ENCODE data around the gene CD101. TPM values are rescaled to one million over a fixed set of nuclear protein-coding genes. Genes with fewer than 3 reads are reported as not detected.

Gene CD101
- total and polyA plus RNA-seq, 2 experiments from 2014 or later, result 1.2 to 1.3 TPM

DNA sequence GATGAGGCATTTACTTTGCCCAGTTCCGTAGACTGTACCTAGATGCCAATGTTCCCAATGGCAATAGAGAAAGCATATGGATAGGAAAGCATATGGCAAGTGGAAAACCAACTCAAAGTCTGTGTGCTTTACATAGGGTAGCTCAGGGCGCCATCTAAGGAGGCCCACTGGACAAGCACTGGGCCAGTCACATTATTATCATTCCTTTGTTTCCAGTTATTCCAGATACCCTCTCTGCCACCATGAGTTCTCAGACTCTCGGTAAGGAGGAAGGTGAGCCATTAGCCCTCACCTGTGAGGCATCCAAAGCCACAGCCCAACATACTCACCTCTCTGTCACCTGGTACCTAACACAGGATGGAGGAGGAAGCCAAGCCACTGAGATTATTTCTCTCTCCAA lies 9.8 kb downstream of the CD101 start:
- no peak overlapping the region for H2AFZ ChIP-seq
- Mint-ChIP-seq H3K27ac (no peak overlapping the region), H3K4me1 (peaks cover 34% of the 10 kb centered on the region), H3K9me3 (no peaks in the 10 kb centered on the region), H3K27me3 (ENCODE audit: insufficient read depth, low read depth, poor library complexity) (no peaks in the 10 kb centered on the region), H3K4me3 (no peak overlapping the region), H3K36me3 (ENCODE audit: low read depth) (no peaks in the 10 kb centered on the region)
- H3K9me2 ChIP-seq (ENCODE audit: insufficient read depth), result peaks cover 4% of the 10 kb centered on the region; the same call in 1 of the 2 replicates
- no peaks in the 10 kb centered on the region for H3F3A ChIP-seq (replicated peaks; ENCODE audit: low read depth)
- H3K27me3 ChIP-seq (ENCODE audit: insufficient read depth), result no peaks in the 10 kb centered on the region
- H3K36me3 ChIP-seq (ENCODE audit: insufficient read depth), result no peaks in the 10 kb centered on the region
- no peaks in the 10 kb centered on the region for H3K79me2 ChIP-seq (replicated peaks; ENCODE audit: insufficient read depth)
- no peak for DNase-seq (ENCODE audit: low spot score)
- no peak for ATAC-seq
- no peak overlapping the region for H3K27ac ChIP-seq (ENCODE audit: low read depth)
- H3K4me3 ChIP-seq, result no peak overlapping the region
- no peaks in the 10 kb centered on the region for H4K20me1 ChIP-seq (replicated peaks; ENCODE audit: insufficient read depth)
- H3K4me2 ChIP-seq, result no peak overlapping the region
- TF ChIP-seq, protein P1, sequence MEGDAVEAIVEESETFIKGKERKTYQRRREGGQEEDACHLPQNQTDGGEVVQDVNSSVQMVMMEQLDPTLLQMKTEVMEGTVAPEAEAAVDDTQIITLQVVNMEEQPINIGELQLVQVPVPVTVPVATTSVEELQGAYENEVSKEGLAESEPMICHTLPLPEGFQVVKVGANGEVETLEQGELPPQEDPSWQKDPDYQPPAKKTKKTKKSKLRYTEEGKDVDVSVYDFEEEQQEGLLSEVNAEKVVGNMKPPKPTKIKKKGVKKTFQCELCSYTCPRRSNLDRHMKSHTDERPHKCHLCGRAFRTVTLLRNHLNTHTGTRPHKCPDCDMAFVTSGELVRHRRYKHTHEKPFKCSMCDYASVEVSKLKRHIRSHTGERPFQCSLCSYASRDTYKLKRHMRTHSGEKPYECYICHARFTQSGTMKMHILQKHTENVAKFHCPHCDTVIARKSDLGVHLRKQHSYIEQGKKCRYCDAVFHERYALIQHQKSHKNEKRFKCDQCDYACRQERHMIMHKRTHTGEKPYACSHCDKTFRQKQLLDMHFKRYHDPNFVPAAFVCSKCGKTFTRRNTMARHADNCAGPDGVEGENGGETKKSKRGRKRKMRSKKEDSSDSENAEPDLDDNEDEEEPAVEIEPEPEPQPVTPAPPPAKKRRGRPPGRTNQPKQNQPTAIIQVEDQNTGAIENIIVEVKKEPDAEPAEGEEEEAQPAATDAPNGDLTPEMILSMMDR (conservative IDR thresholded peaks at IDR 0.05; ENCODE audit: low read depth in 2 of 2), result peak in 1 of 2 experiments; percentile 26; a peak in 1 of 4 replicates
- TF ChIP-seq, protein P2, sequence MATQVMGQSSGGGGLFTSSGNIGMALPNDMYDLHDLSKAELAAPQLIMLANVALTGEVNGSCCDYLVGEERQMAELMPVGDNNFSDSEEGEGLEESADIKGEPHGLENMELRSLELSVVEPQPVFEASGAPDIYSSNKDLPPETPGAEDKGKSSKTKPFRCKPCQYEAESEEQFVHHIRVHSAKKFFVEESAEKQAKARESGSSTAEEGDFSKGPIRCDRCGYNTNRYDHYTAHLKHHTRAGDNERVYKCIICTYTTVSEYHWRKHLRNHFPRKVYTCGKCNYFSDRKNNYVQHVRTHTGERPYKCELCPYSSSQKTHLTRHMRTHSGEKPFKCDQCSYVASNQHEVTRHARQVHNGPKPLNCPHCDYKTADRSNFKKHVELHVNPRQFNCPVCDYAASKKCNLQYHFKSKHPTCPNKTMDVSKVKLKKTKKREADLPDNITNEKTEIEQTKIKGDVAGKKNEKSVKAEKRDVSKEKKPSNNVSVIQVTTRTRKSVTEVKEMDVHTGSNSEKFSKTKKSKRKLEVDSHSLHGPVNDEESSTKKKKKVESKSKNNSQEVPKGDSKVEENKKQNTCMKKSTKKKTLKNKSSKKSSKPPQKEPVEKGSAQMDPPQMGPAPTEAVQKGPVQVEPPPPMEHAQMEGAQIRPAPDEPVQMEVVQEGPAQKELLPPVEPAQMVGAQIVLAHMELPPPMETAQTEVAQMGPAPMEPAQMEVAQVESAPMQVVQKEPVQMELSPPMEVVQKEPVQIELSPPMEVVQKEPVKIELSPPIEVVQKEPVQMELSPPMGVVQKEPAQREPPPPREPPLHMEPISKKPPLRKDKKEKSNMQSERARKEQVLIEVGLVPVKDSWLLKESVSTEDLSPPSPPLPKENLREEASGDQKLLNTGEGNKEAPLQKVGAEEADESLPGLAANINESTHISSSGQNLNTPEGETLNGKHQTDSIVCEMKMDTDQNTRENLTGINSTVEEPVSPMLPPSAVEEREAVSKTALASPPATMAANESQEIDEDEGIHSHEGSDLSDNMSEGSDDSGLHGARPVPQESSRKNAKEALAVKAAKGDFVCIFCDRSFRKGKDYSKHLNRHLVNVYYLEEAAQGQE (IDR thresholded peaks at IDR 0.05; ENCODE audit: unreplicated experiment), result no peak
- peaks cover 5% of the 10 kb centered on the region; the same call in 1 of the 2 replicates for H3K4me1 ChIP-seq (ENCODE audit: insufficient read depth)

DNA sequence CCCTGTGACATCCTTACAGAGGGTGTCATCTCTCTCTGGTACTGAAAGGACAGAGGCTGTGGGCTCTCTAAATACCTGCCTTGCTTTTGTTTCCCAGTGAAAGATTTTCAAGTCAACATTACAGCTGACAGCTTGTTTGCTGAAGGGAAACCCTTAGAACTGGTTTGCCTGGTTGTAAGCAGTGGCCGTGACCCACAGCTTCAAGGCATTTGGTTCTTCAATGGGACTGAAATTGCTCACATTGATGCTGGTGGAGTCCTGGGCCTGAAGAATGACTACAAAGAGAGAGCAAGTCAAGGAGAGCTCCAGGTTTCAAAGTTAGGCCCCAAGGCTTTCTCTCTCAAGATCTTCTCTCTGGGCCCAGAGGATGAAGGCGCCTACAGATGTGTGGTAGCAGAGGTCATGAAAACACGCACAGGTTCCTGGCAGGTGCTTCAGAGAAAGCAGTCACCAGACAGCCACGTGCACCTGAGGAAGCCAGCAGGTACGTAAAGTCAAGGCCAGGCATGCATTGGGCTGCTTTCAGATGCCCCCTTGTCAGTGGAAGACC lies 11.8 kb downstream of the CD101 start:
- no peak overlapping the region for H3K27ac ChIP-seq (ENCODE audit: low read depth)
- no peaks in the 10 kb centered on the region for H3K36me3 ChIP-seq (ENCODE audit: insufficient read depth)
- no peak overlapping the region for H3K4me2 ChIP-seq
- no peak for ATAC-seq
- H3K4me3 ChIP-seq, result no peak overlapping the region
- no peaks in the 10 kb centered on the region for H3K27me3 ChIP-seq (ENCODE audit: insufficient read depth)
- no peaks in the 10 kb centered on the region for H4K20me1 ChIP-seq (replicated peaks; ENCODE audit: insufficient read depth)
- H3F3A ChIP-seq (replicated peaks; ENCODE audit: low read depth), result no peaks in the 10 kb centered on the region
- H3K27ac Mint-ChIP-seq, result no peak overlapping the region
- H2AFZ ChIP-seq, result no peak overlapping the region
- no peak for DNase-seq (ENCODE audit: low spot score)
- no peaks in the 10 kb centered on the region for H3K27me3 Mint-ChIP-seq (ENCODE audit: insufficient read depth, low read depth, poor library complexity)
- no peak overlapping the region for H3K4me3 Mint-ChIP-seq
- peaks cover 4% of the 10 kb centered on the region; the same call in 1 of the 2 replicates for H3K9me2 ChIP-seq (ENCODE audit: insufficient read depth)
- H3K36me3 Mint-ChIP-seq (ENCODE audit: low read depth), result no peaks in the 10 kb centered on the region
- no peaks in the 10 kb centered on the region for H3K9me3 Mint-ChIP-seq
- H3K4me1 Mint-ChIP-seq, result peaks cover 34% of the 10 kb centered on the region
- H3K79me2 ChIP-seq (replicated peaks; ENCODE audit: insufficient read depth), result no peaks in the 10 kb centered on the region
- H3K4me1 ChIP-seq (ENCODE audit: insufficient read depth), result peaks cover 5% of the 10 kb centered on the region; the same call in 1 of the 2 replicates
- TF ChIP-seq ZNF331 (CRISPR knock-in tag; IDR thresholded peaks at IDR 0.05; ENCODE audit: low read depth) (no peak), STAT1 (IDR thresholded peaks at IDR 0.05; ENCODE audit: unreplicated experiment) (no peak), EZH2phosphoT487 (IDR thresholded peaks at IDR 0.05; ENCODE audit: unreplicated experiment) (no peak), NANOG (IDR thresholded peaks at IDR 0.05; ENCODE audit: borderline replicate concordance) (no peak), ZNF114 (CRISPR knock-in tag; IDR thresholded peaks at IDR 0.05) (no peak), JUNB (IDR thresholded peaks at IDR 0.05; ENCODE audit: unreplicated experiment) (no peak), POLR2AphosphoS5 (IDR thresholded peaks at IDR 0.05; ENCODE audit: low read depth) (no peak)
- TF ChIP-seq, protein P1 (conservative IDR thresholded peaks at IDR 0.05; ENCODE audit: low read depth in 2 of 2), result no peak

Data from GM23338 (cell line).